ENCODE measurements around the gene PTPRG. TPM values are rescaled to one million over a fixed set of nuclear protein-coding genes. Genes with fewer than 3 reads are reported as not detected.

The PTPRG gene
- polyA plus RNA-seq, 1 donor (not counting 4 experiments of a cell fraction or from before 2014, with no cell fraction given): 12.1 TPM

- Histone ChIP-seq H3K4me1 (ENCODE audit: control insufficient read depth, extremely low read depth, insufficient read depth, low read length) (no peaks in the 10 kb centered on the region), H3K9ac (ENCODE audit: control insufficient read depth, extremely low read depth, insufficient read depth, low read length) (no peak overlapping the region), H3K27me3 (ENCODE audit: control insufficient read depth, extremely low read depth, insufficient read depth, low read length) (no peaks in the 10 kb centered on the region), H3K9me3 (ENCODE audit: control insufficient read depth, low read depth, low read length) (no peaks in the 10 kb centered on the region), H4K20me1 (ENCODE audit: control insufficient read depth, extremely low read depth, insufficient read depth, low read length) (no peaks in the 10 kb centered on the region), H3K79me2 (ENCODE audit: control insufficient read depth, insufficient read depth, low read length) (peaks cover 4% of the 10 kb centered on the region), H3K9me1 (ENCODE audit: control insufficient read depth, extremely low read depth, insufficient read depth, low read length) (no peaks in the 10 kb centered on the region), H3K27ac (ENCODE audit: control insufficient read depth, insufficient read depth, low read length) (no peak overlapping the region), H3K4me3 (ENCODE audit: control insufficient read depth in 2 of 3, extremely low read depth in 1 of 3, insufficient read depth in 2 of 3, low read depth in 1 of 3, low read length in 3 of 3) (no peak overlapping the region), H2AFZ (ENCODE audit: control insufficient read depth, low read length) (no peak overlapping the region), H3K4me2 (ENCODE audit: control insufficient read depth, extremely low read depth, insufficient read depth, low read depth, low read length) (no peak overlapping the region), H3K36me3 (ENCODE audit: control insufficient read depth in 2 of 2, extremely low read depth in 1 of 2, insufficient read depth in 2 of 2, low read length in 2 of 2) (no peaks in the 10 kb centered on the region)
- DNase-seq (ENCODE audit: low read depth, low spot score): no peak
- dilution Hi-C loops (cut with MboI; ENCODE audit: extremely low pct_ligation_motif_present, low sequenced_read_pairs): no loop called here
- no peak for FAIRE-seq
- TF ChIP-seq, protein P1, sequence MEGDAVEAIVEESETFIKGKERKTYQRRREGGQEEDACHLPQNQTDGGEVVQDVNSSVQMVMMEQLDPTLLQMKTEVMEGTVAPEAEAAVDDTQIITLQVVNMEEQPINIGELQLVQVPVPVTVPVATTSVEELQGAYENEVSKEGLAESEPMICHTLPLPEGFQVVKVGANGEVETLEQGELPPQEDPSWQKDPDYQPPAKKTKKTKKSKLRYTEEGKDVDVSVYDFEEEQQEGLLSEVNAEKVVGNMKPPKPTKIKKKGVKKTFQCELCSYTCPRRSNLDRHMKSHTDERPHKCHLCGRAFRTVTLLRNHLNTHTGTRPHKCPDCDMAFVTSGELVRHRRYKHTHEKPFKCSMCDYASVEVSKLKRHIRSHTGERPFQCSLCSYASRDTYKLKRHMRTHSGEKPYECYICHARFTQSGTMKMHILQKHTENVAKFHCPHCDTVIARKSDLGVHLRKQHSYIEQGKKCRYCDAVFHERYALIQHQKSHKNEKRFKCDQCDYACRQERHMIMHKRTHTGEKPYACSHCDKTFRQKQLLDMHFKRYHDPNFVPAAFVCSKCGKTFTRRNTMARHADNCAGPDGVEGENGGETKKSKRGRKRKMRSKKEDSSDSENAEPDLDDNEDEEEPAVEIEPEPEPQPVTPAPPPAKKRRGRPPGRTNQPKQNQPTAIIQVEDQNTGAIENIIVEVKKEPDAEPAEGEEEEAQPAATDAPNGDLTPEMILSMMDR (optimal IDR thresholded peaks at IDR 0.05 in 1 of 3, IDR thresholded peaks at IDR 0.05 in 1 of 3, conservative IDR thresholded peaks at IDR 0.05 in 1 of 3; ENCODE audit: extremely low read depth in 1 of 3, insufficient read depth in 2 of 3, low read length in 3 of 3): no peak
- TF ChIP-seq EZH2 (IDR thresholded peaks at IDR 0.05; ENCODE audit: low read length): no peak
Observed at GRCh38 chr3:61794961-61795360, 233.6 kb downstream of the PTPRG start.

DNA sequence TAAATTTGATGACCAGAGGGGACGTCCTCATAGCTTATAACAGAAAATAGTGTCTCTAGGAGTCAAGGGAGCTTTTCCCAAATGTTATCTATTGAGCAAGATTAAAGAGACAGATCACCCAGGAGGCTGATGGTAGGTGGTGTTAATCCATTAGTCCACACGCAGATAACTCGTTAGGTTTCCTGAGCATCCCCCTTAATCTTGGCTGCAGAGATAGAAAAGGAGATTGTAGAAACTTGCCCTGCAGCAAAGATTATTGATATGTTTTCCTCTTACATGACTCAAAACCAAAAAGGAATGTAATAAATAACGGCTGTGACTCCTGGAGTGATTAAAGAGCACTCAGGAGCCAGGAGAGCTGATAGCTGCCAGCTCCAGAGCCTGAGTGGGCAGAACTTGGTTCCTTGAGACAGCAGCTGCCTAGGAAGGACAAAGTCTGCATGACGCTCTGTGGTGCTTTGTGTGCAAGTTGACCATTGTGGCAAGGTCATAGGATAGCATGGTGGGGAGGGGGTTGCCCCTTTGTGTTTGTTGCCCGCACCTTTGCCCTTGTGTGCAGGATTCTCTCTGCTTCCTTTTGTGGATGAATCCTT, 234.8 kb downstream of the PTPRG start:
- Histone ChIP-seq H3K36me3 (ENCODE audit: control insufficient read depth in 2 of 2, extremely low read depth in 1 of 2, insufficient read depth in 2 of 2, low read length in 2 of 2) (no peaks in the 10 kb centered on the region), H4K20me1 (ENCODE audit: control insufficient read depth, extremely low read depth, insufficient read depth, low read length) (no peaks in the 10 kb centered on the region), H2AFZ (ENCODE audit: control insufficient read depth, low read length) (no peak overlapping the region), H3K27me3 (ENCODE audit: control insufficient read depth, extremely low read depth, insufficient read depth, low read length) (no peaks in the 10 kb centered on the region), H3K4me3 (ENCODE audit: control insufficient read depth in 2 of 3, extremely low read depth in 1 of 3, insufficient read depth in 2 of 3, low read depth in 1 of 3, low read length in 3 of 3) (no peak overlapping the region), H3K9me1 (ENCODE audit: control insufficient read depth, extremely low read depth, insufficient read depth, low read length) (no peaks in the 10 kb centered on the region), H3K27ac (ENCODE audit: control insufficient read depth, insufficient read depth, low read length) (no peak overlapping the region), H3K9ac (ENCODE audit: control insufficient read depth, extremely low read depth, insufficient read depth, low read length) (no peak overlapping the region), H3K9me3 (ENCODE audit: control insufficient read depth, low read depth, low read length) (no peaks in the 10 kb centered on the region), H3K4me2 (ENCODE audit: control insufficient read depth, extremely low read depth, insufficient read depth, low read depth, low read length) (no peak overlapping the region), H3K79me2 (ENCODE audit: control insufficient read depth, insufficient read depth, low read length) (peaks cover 4% of the 10 kb centered on the region), H3K4me1 (ENCODE audit: control insufficient read depth, extremely low read depth, insufficient read depth, low read length) (no peaks in the 10 kb centered on the region)
- no peak for FAIRE-seq
- TF ChIP-seq EZH2 (IDR thresholded peaks at IDR 0.05; ENCODE audit: low read length): no peak
- TF ChIP-seq, protein P1 (optimal IDR thresholded peaks at IDR 0.05 in 1 of 3, IDR thresholded peaks at IDR 0.05 in 1 of 3, conservative IDR thresholded peaks at IDR 0.05 in 1 of 3; ENCODE audit: extremely low read depth in 1 of 3, insufficient read depth in 2 of 3, low read length in 3 of 3): no peak
- no peak for DNase-seq (ENCODE audit: low read depth, low spot score)
- dilution Hi-C loops (cut with MboI; ENCODE audit: extremely low pct_ligation_motif_present, low sequenced_read_pairs): no loop called here

Measured in keratinocyte (primary cell).